ENCODE results near the gene WNT8B. TPM values are rescaled to one million over a fixed set of nuclear protein-coding genes. Genes with fewer than 3 reads are reported as not detected.
A peak's percentile ranks its signal among the peaks of the same experiment; 100 is the strongest.

The WNT8B gene, protein sequence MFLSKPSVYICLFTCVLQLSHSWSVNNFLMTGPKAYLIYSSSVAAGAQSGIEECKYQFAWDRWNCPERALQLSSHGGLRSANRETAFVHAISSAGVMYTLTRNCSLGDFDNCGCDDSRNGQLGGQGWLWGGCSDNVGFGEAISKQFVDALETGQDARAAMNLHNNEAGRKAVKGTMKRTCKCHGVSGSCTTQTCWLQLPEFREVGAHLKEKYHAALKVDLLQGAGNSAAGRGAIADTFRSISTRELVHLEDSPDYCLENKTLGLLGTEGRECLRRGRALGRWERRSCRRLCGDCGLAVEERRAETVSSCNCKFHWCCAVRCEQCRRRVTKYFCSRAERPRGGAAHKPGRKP
- not detected in 2 replicates for total RNA-seq (2014; rRNA removed; shearing (Covaris generic))

DNA sequence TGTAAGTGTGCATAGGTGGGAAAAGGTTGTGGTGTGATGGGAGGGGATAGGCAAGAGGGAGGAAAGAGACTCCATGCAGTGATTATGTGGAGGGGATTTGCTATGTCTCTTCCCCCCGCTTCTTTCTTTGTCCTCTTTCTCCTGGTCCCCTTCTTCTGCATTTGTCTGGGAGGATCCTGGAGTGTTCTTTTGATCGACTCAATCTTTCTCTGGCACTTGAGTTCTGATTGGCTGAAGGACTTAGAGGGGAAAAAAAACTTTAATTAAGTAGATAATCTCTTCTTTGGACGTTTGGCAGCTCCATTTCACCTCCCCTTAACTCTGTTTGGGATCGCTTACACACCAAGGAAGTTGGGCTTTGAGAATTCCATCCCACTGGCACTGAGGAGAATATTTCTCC lies at the start of gene WNT8B:
Gene WNT8B (plus strand): TSS at position 301 of the 400 bp plus-strand sequence. CDS start 160 bp downstream, outside the sequence.
- DNase-seq (ENCODE audit: low read depth) = no peak

DNA sequence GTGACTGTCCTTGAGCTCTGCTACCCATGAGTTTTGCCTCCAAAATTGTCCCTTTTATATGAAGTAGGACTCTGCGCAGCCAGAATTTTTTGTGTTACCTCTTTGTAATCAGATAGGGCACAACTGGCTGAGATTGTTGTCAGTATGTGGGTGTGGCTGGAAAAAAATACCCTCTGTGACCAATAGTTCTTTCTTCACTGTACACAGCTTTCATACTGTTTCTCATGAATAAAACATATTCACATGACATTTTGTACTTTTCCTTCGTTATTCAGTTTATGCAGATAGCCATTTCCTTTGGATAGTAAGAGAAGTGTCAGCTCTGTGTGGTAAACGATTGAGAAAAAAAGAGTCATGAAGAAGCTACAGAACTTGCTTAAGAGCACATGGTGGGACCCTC lies 49.6 kb upstream of the WNT8B start:
- DNase-seq (ENCODE audit: low read depth) = no peak

DNA sequence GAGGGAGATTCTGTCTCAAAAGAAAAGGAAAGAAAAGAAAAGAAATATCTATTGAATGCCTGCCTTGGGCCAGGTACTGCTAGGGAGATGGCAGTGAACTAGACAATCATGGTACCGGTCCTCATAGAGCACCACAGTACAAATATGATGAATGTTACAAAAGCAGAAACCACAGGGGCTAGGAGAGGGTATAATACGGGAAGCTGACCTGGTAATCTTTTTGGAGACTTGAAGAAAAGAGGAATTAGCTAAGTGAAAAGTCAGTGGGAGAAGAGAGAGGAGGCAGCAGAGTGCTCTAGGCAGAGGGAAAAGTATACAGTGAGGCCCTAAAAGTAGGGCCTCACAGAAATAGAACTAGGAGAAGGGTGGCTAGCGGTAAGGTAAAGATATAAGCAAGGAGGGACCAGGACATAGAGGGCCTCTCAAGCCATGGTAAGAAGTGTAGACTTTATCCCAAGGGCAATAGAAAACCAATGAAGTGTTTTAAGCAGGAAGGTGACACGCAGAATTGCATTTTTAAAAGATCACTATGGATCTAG lies 42.8 kb upstream of the WNT8B start:
- no peak for DNase-seq (ENCODE audit: low read depth)

DNA sequence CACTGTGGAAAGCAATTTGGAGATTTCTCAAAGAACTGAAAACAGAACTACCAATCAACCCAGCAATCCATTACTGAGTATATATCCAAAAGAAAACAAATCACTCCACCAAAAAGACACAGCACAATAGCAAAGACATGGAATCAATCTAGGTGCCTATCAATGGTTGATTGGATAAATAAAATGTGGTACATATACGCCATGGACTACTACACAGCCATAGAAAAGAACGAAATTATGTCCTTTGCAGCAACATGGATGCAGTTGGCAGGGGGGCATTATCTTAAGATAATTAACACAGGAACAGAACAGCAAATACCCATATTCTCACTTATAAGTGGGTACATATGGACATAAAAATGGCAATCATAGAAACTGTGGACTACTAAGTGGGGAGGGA lies 35.4 kb upstream of the WNT8B start:
- DNase-seq (ENCODE audit: low read depth) = no peak

DNA sequence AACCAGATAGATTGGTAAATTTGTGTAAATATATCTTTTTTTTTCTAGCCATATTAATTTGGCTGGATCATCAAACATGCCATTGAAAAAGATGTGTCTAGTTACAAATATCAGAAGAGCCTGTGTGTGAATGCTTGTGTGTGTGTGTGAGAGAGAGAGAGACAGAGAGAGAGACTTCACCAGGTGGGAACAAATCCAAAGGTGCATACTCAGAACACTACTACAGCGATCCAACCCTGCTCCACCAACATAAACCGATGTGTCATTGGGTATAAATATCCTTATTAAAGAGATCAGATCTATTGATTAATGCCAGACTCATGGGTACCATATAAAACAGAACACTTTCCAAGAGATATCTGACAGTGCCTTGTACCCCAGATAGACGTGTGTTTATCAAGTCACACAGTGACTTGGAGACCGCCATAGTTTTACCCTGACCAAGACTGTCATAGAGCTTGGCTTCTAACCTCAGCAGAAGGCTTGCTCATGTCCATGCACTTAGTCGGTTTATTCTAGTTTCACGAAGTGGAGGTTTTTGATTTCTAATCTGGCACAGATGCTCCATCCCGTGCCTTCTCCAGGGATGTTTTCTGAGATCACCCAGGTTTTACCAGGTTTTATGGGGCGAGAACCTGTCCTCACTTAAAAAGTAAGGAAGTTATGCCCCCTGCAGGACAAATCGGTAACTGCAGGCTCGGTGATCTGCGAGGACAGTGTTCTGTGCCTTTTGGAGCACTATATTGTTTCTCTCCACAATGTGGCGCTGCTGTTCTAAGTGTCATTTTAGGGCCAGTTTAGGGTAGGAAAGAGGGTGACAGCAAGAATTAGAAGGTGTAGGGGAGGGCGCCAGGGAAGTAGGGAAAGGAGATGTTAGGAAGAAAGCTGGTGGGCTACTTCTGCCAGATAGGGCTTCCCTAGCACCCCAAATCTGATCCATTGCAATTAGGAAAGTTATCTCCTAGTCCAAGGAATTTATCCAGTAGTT lies 29.3 kb upstream of the WNT8B start:
- DNase-seq (ENCODE audit: low read depth) = peak; percentile 78

DNA sequence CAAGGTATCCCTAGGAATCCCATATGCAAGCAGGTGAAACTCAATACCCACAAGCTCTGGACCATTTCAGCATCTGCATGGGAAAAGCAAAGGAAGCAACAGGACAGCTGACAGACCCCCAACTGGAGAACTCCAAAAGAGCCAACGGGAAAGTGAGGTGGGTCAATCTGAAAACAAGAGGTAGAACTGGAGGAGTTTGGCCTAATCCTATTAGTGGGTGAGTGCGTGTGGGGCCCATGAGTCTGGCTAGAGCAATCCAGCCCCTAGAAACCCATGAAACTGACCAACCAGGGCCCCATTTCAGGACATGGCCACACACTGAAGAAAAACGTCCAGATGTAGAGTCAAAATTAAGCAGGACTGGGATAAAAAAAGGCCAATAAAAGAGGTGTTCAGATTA lies 26.6 kb upstream of the WNT8B start:
- DNase-seq (ENCODE audit: low read depth) = no peak

DNA sequence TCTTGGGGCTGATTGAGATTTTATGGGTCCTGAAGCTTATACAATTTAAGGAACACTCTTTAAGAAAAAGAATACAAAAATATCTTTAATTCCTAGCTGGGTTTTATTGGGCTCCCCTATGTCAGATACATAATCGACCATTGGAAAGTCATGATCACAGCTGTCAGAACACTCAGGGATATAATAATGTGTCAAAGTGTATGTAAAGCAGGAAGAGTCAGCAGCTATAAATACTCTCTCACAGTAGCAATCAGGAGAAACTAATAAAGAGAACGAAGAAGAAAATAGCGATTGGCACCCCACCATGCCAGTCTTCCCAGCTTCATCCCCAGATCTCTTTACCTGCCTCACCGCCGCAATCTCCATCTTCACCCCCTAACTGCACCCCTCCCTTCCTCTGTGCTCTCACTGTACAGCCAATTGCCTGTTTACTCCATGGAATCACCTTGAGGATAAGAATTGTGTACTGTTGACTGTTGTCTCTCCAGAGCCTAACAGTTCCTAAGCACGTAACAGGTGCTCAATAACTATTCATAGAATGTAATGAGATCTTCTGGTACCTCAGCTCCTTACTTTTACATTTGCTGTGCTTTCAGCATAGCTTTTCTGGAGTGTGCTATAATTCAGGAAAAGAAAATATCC lies 24.0 kb upstream of the WNT8B start:
- no peak for DNase-seq (ENCODE audit: low read depth)

DNA sequence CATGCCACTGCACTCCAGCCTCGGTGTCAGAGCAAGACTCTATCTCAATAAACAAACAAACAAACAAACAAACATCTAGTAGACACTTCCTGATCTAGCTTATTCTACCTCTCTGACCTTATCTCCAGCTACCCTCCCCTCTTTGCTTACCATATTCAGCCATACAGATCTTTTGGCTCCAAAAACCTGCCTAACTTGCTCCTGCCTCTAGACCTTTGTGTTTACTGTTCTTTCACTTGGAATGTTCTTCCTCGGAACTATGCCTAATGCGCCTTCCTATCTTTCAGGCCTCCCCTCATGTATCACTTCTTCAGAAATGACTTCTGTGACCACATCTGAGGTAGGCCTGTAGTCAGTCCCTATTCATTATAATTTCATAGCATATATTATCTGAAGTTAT lies 20.3 kb upstream of the WNT8B start:
- no peak for DNase-seq (ENCODE audit: low read depth)

DNA sequence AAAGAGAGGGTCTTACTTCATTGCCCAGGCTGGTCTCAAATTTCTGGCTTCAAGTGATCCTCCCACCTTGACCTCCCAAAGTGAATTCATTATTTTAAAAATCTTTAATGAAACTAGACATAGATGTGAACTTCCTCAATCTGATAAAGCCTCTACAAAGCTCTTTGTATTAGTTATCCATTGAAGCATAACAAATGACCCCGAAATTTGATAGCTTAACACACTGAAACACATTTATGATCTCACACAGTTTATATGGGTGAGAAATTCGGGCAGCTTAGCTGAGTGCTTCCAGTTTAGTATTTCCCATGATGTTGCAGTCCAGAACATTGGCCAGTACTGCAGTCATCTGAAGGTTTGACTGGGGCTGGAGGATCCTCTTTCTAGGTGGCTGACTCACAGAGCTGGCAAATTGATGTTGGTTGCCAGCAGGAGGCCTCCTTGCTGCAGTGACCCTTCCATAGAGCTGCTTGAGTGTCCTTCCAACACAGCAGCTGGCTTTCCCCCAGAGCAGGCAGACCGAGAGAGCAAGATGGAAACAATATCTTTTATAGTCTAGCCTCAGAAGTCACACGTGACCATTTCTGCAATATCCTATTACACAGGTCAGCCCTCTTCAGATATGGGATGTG lies 16.6 kb upstream of the WNT8B start:
- no peak for DNase-seq (ENCODE audit: low read depth)

DNA sequence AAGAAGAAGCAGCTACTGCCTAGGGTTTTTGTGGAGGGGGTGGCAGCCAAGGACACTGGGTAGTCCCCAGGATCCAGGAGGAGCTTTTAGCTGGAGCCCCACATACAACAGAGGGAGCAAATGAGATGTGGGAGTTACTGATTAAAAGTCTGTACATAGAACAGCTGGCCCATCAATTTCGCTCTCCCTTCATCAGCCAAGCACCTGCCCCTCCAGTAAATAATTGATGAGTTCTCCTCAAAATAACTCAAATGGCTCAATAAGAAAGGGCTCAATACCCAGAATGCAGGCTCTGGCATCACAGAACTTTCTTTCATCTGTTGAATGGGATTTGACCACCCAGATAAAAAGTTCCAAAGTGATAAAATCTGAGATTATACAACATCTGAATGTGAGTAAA lies 15.1 kb upstream of the WNT8B start:
- DNase-seq (ENCODE audit: low read depth) = no peak

DNA sequence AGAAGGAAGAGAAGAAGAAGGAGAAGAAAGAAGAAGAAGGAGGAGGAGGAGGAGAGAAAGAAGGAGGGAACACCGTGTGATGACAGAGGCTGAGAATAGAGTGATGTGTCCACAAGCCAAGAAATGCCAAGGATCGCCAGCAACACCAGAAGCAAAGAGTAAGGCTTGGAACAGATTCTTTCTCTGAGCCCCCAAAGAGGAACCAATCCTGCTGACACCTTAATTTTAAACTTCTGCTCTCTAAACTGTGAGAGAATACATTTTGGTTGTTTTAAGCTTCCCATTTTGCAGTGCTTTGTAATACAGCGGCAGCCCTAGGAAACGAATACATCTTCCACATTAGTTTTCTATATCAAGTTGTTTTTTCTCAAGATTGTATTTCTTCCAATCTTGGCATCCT lies 13.9 kb upstream of the WNT8B start:
- no peak for DNase-seq (ENCODE audit: low read depth)

DNA sequence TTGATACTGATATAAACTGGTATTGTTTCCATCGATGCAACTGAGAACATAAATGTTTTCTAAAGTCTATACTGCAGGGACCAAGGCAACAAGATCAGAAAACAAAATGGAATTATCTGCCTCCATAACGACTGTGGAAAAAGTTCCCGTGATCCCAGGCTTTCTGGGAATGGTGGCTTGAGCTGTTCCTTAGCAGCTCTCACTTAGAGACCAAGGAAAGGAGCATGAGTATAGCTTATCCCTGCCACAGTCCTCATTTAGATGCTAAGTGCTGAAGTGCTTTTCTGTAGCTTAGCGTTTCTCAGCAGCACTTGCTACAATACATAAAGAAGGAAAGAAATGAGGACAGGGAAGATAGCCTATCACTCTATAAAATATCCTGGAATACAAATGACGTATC lies 5.5 kb downstream of the WNT8B start:
- no peak for DNase-seq (ENCODE audit: low read depth)

DNA sequence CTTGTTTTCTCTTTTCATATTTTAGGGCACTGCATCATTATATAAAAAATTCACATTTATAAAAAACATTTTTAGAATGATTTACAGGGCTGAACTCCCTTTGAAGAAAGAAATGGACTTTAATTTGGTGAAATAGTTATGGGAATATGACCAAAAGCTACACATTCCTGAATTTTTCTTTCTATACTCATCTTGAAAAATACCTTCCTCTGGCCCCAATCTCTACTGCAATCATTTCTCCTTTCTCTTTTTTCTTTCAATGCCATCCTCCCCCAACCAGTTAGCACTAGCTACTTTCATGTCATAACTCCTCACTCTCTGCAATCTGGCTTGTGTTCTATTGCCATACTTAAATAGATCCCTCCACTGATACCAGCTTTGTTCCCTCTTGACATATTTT lies 6.2 kb downstream of the WNT8B start:
- no peak for DNase-seq (ENCODE audit: low read depth)

DNA sequence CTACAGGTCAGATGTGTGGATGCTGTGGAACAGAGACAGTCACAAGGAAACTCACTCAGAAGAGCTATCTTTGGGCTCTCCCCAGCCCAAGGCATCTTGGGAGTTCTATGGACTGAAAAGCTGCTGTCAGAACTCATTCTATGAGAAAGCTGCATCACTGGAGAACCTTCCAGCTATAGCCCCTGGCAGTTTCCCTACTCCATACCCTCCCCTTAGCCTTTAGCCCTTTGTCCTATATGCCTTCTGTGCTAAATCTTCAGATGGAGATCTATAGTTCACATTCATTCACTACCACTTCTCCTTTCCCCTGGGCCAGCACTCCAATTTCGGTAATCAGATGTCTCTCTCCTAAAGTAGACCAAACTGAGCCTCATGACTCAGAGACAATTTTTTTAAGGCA lies 6.9 kb downstream of the WNT8B start:
- no peak for DNase-seq (ENCODE audit: low read depth)

DNA sequence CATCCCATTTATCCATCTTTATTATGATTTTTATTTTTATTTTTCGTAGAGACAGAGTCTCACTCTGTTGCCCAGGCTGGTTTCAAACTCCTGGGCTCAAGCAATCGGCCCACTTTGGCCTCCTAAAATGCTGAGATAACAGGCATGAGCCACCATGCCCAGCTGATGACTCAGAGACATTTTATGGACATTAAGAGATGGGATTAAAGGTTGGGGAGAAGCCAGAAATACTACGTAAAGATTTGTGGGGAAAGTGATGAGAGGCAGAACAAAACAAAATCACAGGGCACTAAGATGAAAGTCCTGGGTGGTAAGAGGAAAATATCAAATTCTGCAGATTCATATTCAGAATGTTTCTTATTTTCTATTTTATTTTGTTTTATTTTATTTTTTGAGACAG lies 7.6 kb downstream of the WNT8B start:
- peak; percentile 16 for DNase-seq (ENCODE audit: low read depth)

DNA sequence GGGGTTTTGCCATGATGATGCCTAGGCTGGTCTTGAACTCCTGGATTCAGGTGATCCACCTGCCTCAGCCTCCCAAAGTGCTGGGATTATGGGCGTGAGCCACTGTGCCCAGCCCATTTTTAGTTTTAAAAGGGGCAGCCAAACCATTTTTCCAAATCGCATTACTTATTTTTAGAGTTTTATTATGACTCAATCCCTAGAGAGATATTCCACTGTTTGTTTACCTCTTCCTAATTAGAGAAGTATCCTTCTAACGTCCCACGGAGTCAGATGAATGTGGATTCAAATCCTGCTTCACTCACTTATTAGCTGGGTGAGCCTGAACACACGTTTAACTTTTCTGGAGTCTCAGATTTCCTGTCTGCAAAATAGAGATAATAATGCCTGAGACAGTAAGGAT lies 15.2 kb downstream of the WNT8B start:
- no peak for DNase-seq (ENCODE audit: low read depth)

DNA sequence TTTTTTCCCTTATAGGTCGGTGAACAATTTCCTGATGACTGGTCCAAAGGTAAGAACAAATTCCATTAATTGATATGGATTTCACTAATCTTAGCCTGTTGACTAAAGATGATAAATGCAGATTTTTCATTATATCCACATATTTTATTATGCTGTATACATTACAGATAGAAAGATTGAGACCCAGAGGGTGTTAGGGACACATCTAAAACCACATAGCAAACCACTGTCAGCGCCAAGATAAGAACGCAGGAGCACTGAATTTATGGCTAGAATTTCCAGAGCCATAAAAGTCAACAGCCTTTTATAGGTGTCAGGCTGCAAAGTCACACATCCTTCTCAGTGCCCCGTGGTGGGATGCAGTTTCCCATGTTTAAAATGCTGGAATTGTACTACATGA lies 16.2 kb downstream of the WNT8B start:
- no peak for DNase-seq (ENCODE audit: low read depth)

DNA sequence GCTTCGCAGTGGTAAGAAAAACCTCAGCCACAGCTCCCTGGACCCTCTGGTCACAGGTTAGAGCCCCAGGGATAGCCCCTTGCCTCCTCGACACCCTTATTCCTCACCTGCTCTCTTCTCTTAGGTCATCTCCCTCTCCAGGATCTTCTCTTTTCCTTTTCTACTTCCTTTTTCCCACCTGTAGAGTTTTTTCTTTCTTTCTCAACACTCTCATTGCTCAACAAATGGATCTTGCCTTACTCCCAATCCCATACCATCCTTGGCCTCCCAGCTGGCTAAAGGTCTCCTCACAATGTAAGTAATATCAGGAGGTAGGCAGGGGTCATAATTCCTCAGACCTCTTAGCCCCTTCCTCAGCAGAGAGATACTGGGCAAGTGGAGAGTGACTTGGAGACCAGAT lies 17.2 kb downstream of the WNT8B start:
- DNase-seq (ENCODE audit: low read depth) = no peak

DNA sequence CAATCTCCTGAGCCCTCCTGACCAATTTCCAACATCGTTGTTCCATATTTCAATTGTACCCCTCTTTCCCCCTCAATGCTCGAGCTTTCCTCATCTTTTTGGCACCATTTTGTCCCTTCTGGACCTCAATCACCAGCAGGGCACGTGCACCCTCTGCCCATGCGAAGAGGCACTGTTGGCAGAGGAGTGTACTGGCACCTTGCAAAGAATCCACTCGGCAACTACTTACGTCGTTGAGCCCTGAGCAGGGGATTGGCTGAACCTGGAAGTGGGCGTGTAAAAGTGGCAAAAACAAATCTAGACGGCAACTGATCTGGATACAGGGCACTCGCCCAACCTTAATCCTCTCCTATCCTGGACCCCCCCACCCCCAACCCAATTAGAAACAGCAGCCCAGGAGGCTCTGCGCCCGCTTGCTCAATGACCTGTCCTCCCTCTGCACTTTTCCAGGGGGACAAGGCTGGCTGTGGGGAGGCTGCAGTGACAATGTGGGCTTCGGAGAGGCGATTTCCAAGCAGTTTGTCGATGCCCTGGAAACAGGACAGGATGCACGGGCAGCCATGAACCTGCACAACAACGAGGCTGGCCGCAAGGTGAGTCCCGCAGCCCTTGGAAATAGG lies 18.8 kb downstream of the WNT8B start:
- peak; percentile 73 for DNase-seq (ENCODE audit: low read depth)

DNA sequence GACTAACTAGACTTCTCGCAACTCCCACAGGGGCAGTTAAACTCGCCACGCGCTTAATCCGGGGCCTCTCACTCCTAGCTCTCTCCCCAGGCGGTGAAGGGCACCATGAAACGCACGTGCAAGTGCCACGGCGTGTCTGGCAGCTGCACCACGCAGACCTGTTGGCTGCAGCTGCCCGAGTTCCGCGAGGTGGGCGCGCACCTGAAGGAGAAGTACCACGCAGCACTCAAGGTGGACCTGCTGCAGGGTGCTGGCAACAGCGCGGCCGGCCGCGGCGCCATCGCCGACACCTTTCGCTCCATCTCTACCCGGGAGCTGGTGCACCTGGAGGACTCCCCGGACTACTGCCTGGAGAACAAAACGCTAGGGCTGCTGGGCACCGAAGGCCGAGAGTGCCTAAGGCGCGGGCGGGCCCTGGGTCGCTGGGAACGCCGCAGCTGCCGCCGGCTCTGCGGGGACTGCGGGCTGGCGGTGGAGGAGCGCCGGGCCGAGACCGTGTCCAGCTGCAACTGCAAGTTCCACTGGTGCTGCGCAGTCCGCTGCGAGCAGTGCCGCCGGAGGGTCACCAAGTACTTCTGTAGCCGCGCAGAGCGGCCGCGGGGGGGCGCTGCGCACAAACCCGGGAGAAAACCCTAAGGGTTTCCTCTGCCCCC lies 19.5 kb downstream of the WNT8B start:
- DNase-seq (ENCODE audit: low read depth) = peak; percentile 22

DNA sequence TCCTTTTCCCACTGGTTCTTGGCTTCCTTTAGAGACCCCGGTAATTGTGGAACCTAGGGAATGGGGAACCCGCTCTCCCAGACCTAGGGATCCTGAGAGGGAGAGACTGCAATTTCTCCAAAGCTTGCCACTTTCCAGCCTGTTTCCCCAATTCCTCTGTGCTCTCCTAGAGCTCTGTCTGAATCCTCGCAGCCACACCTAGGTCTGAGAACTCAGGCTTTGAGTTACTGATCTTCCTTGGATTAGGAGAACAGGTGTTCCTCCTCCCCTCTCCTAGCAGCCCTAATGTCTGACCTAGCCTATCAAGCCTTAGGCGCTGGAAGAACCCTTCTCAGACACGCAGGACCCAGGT lies 20.0 kb downstream of the WNT8B start:
- no peak for DNase-seq (ENCODE audit: low read depth)
